ENCODE measurements around the gene SLC36A1.

Gene SLC36A1

GRCh38 chr5:151469386-151469785 is 22.0 kb downstream of the SLC36A1 start:
- H3K4me2 ChIP-seq (ENCODE audit: insufficient read depth, low read length): no peak overlapping the region
- no peak overlapping the region for H3K4me3 ChIP-seq (ENCODE audit: low read depth in 1 of 2, low read length in 2 of 2)
- ATAC-seq (ENCODE audit: insufficient read depth, low read depth) (no peak), DNase-seq (no peak)
- no peaks in the 10 kb centered on the region for H3K9me3 ChIP-seq (ENCODE audit: insufficient read depth, low read length, severe bottlenecking)
- H4K20me1 ChIP-seq (ENCODE audit: insufficient read depth, low read length): no peaks in the 10 kb centered on the region
- H3K4me1 ChIP-seq (ENCODE audit: insufficient read depth, low read length): no peaks in the 10 kb centered on the region
- no peak overlapping the region for H3K9ac ChIP-seq (ENCODE audit: low read depth, low read length)
- no peak overlapping the region for H3K27ac ChIP-seq (ENCODE audit: low read length)
- no peaks in the 10 kb centered on the region for H3K79me2 ChIP-seq (ENCODE audit: insufficient read depth, low read length)
- peaks cover 31% of the 10 kb centered on the region; the same call in 1 of the 2 replicates for H3K36me3 ChIP-seq (ENCODE audit: insufficient read depth, low read length)
- no peak overlapping the region for H2AFZ ChIP-seq (ENCODE audit: low read depth, low read length)
- no peak for TF ChIP-seq EZH2 (IDR thresholded peaks at IDR 0.05; ENCODE audit: borderline replicate concordance, low read depth, low read length, severe bottlenecking)
- no peak for TF ChIP-seq CTCF (IDR thresholded peaks at IDR 0.05; ENCODE audit: borderline replicate concordance, extremely low read depth, low read length, poor library complexity, severe bottlenecking)
- no peaks in the 10 kb centered on the region for H3K27me3 ChIP-seq (ENCODE audit: insufficient read depth, low read length, poor library complexity)

- Histone ChIP-seq H3K27ac (ENCODE audit: low read length) (no peak overlapping the region), H4K20me1 (ENCODE audit: insufficient read depth, low read length) (no peaks in the 10 kb centered on the region), H3K4me3 (ENCODE audit: low read depth in 1 of 2, low read length in 2 of 2) (no peak overlapping the region), H3K79me2 (ENCODE audit: insufficient read depth, low read length) (no peaks in the 10 kb centered on the region), H3K4me2 (ENCODE audit: insufficient read depth, low read length) (no peak overlapping the region), H2AFZ (ENCODE audit: low read depth, low read length) (no peak overlapping the region), H3K9me3 (ENCODE audit: insufficient read depth, low read length, severe bottlenecking) (no peaks in the 10 kb centered on the region), H3K4me1 (ENCODE audit: insufficient read depth, low read length) (no peaks in the 10 kb centered on the region), H3K27me3 (ENCODE audit: insufficient read depth, low read length, poor library complexity) (no peaks in the 10 kb centered on the region), H3K9ac (ENCODE audit: low read depth, low read length) (no peak overlapping the region), H3K36me3 (ENCODE audit: insufficient read depth, low read length) (peaks cover 27% of the 10 kb centered on the region; the same call in 1 of the 2 replicates)
- ATAC-seq (ENCODE audit: insufficient read depth, low read depth): no peak
- TF ChIP-seq EZH2 (IDR thresholded peaks at IDR 0.05; ENCODE audit: borderline replicate concordance, low read depth, low read length, severe bottlenecking): no peak
- TF ChIP-seq CTCF (IDR thresholded peaks at IDR 0.05; ENCODE audit: borderline replicate concordance, extremely low read depth, low read length, poor library complexity, severe bottlenecking): no peak
- DNase-seq: no peak
Observed at GRCh38 chr5:151469992-151470391, 22.6 kb downstream of the SLC36A1 start.

- TF ChIP-seq CTCF (IDR thresholded peaks at IDR 0.05; ENCODE audit: borderline replicate concordance, extremely low read depth, low read length, poor library complexity, severe bottlenecking) (no peak), EZH2 (IDR thresholded peaks at IDR 0.05; ENCODE audit: borderline replicate concordance, low read depth, low read length, severe bottlenecking) (no peak)
- Histone ChIP-seq H3K9ac (ENCODE audit: low read depth, low read length) (no peak overlapping the region), H3K4me1 (ENCODE audit: insufficient read depth, low read length) (no peaks in the 10 kb centered on the region), H3K4me2 (ENCODE audit: insufficient read depth, low read length) (no peak overlapping the region), H3K27me3 (ENCODE audit: insufficient read depth, low read length, poor library complexity) (no peaks in the 10 kb centered on the region), H3K79me2 (ENCODE audit: insufficient read depth, low read length) (no peaks in the 10 kb centered on the region), H4K20me1 (ENCODE audit: insufficient read depth, low read length) (no peaks in the 10 kb centered on the region), H3K36me3 (ENCODE audit: insufficient read depth, low read length) (peaks cover 22% of the 10 kb centered on the region; the same call in 1 of the 2 replicates), H2AFZ (ENCODE audit: low read depth, low read length) (no peak overlapping the region), H3K9me3 (ENCODE audit: insufficient read depth, low read length, severe bottlenecking) (no peaks in the 10 kb centered on the region), H3K4me3 (ENCODE audit: low read depth in 1 of 2, low read length in 2 of 2) (no peak overlapping the region), H3K27ac (ENCODE audit: low read length) (no peak overlapping the region)
- no peak for DNase-seq
- no peak for ATAC-seq (ENCODE audit: insufficient read depth, low read depth)
Observed at GRCh38 chr5:151470439-151470838, 23.0 kb downstream of the SLC36A1 start.

GRCh38 chr5:151471276-151471675 is 23.9 kb downstream of the SLC36A1 start:
- Histone ChIP-seq H4K20me1 (ENCODE audit: insufficient read depth, low read length) (no peaks in the 10 kb centered on the region), H3K9ac (ENCODE audit: low read depth, low read length) (no peak overlapping the region), H3K79me2 (ENCODE audit: insufficient read depth, low read length) (no peaks in the 10 kb centered on the region), H3K4me3 (ENCODE audit: low read depth in 1 of 2, low read length in 2 of 2) (no peak overlapping the region), H3K4me2 (ENCODE audit: insufficient read depth, low read length) (no peak overlapping the region), H3K27me3 (ENCODE audit: insufficient read depth, low read length, poor library complexity) (no peaks in the 10 kb centered on the region), H3K4me1 (ENCODE audit: insufficient read depth, low read length) (no peaks in the 10 kb centered on the region), H2AFZ (ENCODE audit: low read depth, low read length) (no peak overlapping the region), H3K27ac (ENCODE audit: low read length) (no peak overlapping the region), H3K9me3 (ENCODE audit: insufficient read depth, low read length, severe bottlenecking) (no peaks in the 10 kb centered on the region), H3K36me3 (ENCODE audit: insufficient read depth, low read length) (peaks cover 21% of the 10 kb centered on the region; the same call in 1 of the 2 replicates)
- TF ChIP-seq CTCF (IDR thresholded peaks at IDR 0.05; ENCODE audit: borderline replicate concordance, extremely low read depth, low read length, poor library complexity, severe bottlenecking): no peak
- no peak for TF ChIP-seq EZH2 (IDR thresholded peaks at IDR 0.05; ENCODE audit: borderline replicate concordance, low read depth, low read length, severe bottlenecking)
- ATAC-seq (ENCODE audit: insufficient read depth, low read depth): no peak
- no peak for DNase-seq

Measured in DND-41 (cell line).